ENCODE measurements around the gene DCUN1D1.

Gene DCUN1D1

GRCh38 chr3:182979674-182980191 lies 605 bp downstream of the DCUN1D1 start:
- peaks cover 52% of the 10 kb centered on the region for H3K79me2 ChIP-seq (ENCODE audit: insufficient read depth, low read length)
- no peak for TF ChIP-seq CTCF (conservative IDR thresholded peaks at IDR 0.05; ENCODE audit: low read length)
- TF ChIP-seq EZH2phosphoT487 (IDR thresholded peaks at IDR 0.05; ENCODE audit: borderline replicate concordance): no peak

GRCh38 chr3:182979103-182979673 lies 1.1 kb downstream of the DCUN1D1 start:
- no peak for TF ChIP-seq CTCF (conservative IDR thresholded peaks at IDR 0.05; ENCODE audit: low read length)
- no peak for TF ChIP-seq EZH2phosphoT487 (IDR thresholded peaks at IDR 0.05; ENCODE audit: borderline replicate concordance)
- Histone ChIP-seq H2AFZ (ENCODE audit: low read length) (no peak overlapping the region), H3K79me2 (ENCODE audit: insufficient read depth, low read length) (peaks cover 58% of the 10 kb centered on the region)

More at GRCh38 chr3:182979674-182980191, 605 bp downstream of the DCUN1D1 start:
- Histone ChIP-seq H3K4me3 (ENCODE audit: low read length, poor library complexity, severe bottlenecking) (peak overlapping the region; percentile 98), H3K4me2 (ENCODE audit: low read depth, low read length, poor library complexity, severe bottlenecking) (peak overlapping the region; percentile 99), H3K9me3 (ENCODE audit: insufficient read depth, low read depth, low read length) (no peaks in the 10 kb centered on the region), H3K9ac (ENCODE audit: low read depth, low read length, poor library complexity, severe bottlenecking) (peak overlapping the region; percentile 94), H2AFZ (ENCODE audit: low read length) (no peak overlapping the region), H3F3A (ENCODE audit: low read depth) (peaks cover 4% of the 10 kb centered on the region), H4K20me1 (ENCODE audit: insufficient read depth, low read length, poor library complexity, severe bottlenecking) (peaks cover 49% of the 10 kb centered on the region), H3K36me3 (ENCODE audit: insufficient read depth, low read length) (no peaks in the 10 kb centered on the region), H3K27me3 (ENCODE audit: insufficient read depth, low read length, poor library complexity, severe bottlenecking) (peaks cover 3% of the 10 kb centered on the region), H3K4me1 (ENCODE audit: insufficient read depth, low read length, poor library complexity, severe bottlenecking) (peaks cover 44% of the 10 kb centered on the region), H3K9me2 (replicated peaks; ENCODE audit: low read depth, low read length) (no peaks in the 10 kb centered on the region)

GRCh38 chr3:182978387-182978786 lies 2.0 kb downstream of the DCUN1D1 start:
- TF ChIP-seq CTCF (conservative IDR thresholded peaks at IDR 0.05; ENCODE audit: low read length): no peak
- Histone ChIP-seq H3K4me3 (ENCODE audit: low read length, poor library complexity, severe bottlenecking) (peak overlapping the region; percentile 98), H3K4me2 (ENCODE audit: low read depth, low read length, poor library complexity, severe bottlenecking) (peak overlapping the region; percentile 99), H3K79me2 (ENCODE audit: insufficient read depth, low read length) (peaks cover 66% of the 10 kb centered on the region), H4K20me1 (ENCODE audit: insufficient read depth, low read length, poor library complexity, severe bottlenecking) (peaks cover 60% of the 10 kb centered on the region), H3K9me3 (ENCODE audit: insufficient read depth, low read depth, low read length) (no peaks in the 10 kb centered on the region), H2AFZ (ENCODE audit: low read length) (no peak overlapping the region), H3F3A (ENCODE audit: low read depth) (peaks cover 4% of the 10 kb centered on the region), H3K4me1 (ENCODE audit: insufficient read depth, low read length, poor library complexity, severe bottlenecking) (peaks cover 47% of the 10 kb centered on the region), H3K9ac (ENCODE audit: low read depth, low read length, poor library complexity, severe bottlenecking) (peak overlapping the region; percentile 94), H3K9me2 (replicated peaks; ENCODE audit: low read depth, low read length) (no peaks in the 10 kb centered on the region), H3K36me3 (ENCODE audit: insufficient read depth, low read length) (no peaks in the 10 kb centered on the region), H3K27me3 (ENCODE audit: insufficient read depth, low read length, poor library complexity, severe bottlenecking) (peaks cover 3% of the 10 kb centered on the region)

More at GRCh38 chr3:182979103-182979673, 1.1 kb downstream of the DCUN1D1 start:
- Histone ChIP-seq H3F3A (ENCODE audit: low read depth) (peaks cover 4% of the 10 kb centered on the region), H3K9me3 (ENCODE audit: insufficient read depth, low read depth, low read length) (no peaks in the 10 kb centered on the region), H3K9me2 (replicated peaks; ENCODE audit: low read depth, low read length) (no peaks in the 10 kb centered on the region), H4K20me1 (ENCODE audit: insufficient read depth, low read length, poor library complexity, severe bottlenecking) (peaks cover 54% of the 10 kb centered on the region), H3K4me2 (ENCODE audit: low read depth, low read length, poor library complexity, severe bottlenecking) (peak overlapping the region; percentile 99), H3K9ac (ENCODE audit: low read depth, low read length, poor library complexity, severe bottlenecking) (peak overlapping the region; percentile 94), H3K36me3 (ENCODE audit: insufficient read depth, low read length) (no peaks in the 10 kb centered on the region), H3K4me1 (ENCODE audit: insufficient read depth, low read length, poor library complexity, severe bottlenecking) (peaks cover 44% of the 10 kb centered on the region), H3K4me3 (ENCODE audit: low read length, poor library complexity, severe bottlenecking) (peak overlapping the region; percentile 98), H3K27me3 (ENCODE audit: insufficient read depth, low read length, poor library complexity, severe bottlenecking) (peaks cover 3% of the 10 kb centered on the region)

All from Loucy (cell line).